Calu3 (cell line): ENCODE data around the gene SIM2. TPM values are rescaled to one million over a fixed set of nuclear protein-coding genes. Genes with fewer than 3 reads are reported as not detected.

ENCODE experiments used
- BruUV-seq: library from RNA; stranded (reverse); fragments of 400-500 nt; replicated peaks from 2 replicates; lab custom pipeline; 2021; lab: Mats Ljungman, UMichigan
- CTCF ChIA-PET: fragments of 300-600 bp; sonication (Branson Sonifier 250); formaldehyde crosslinking; loops from one replicate; lab custom pipeline; 2022; ENCODE audit warnings: antibody characterized with exemption; lab: Charles Lee
- DNase-seq: peaks from one replicate; pipeline ENCODE4 v3.0.0; 2022
- H3K27ac Mint-ChIP-seq: one replicate; pipeline ENCODE4 v1.8.0; 2022; ENCODE audit warnings: mixed read lengths; ENCODE audit not compliant: unreplicated experiment
- H3K27me3 Mint-ChIP-seq: one replicate; pipeline ENCODE4 v1.8.0; 2022; ENCODE audit warnings: mixed read lengths; ENCODE audit not compliant: unreplicated experiment
- H3K36me3 Mint-ChIP-seq: one replicate; pipeline ENCODE4 v1.8.0; 2022; ENCODE audit warnings: mild to moderate bottlenecking, moderate library complexity, mixed read lengths; ENCODE audit not compliant: insufficient read depth, unreplicated experiment
- H3K4me1 Mint-ChIP-seq: one replicate; pipeline ENCODE4 v1.8.0; 2022; ENCODE audit warnings: mild to moderate bottlenecking, low read depth, mixed read lengths; ENCODE audit not compliant: unreplicated experiment
- H3K4me3 Mint-ChIP-seq: one replicate; pipeline ENCODE4 v1.8.0; 2022; ENCODE audit warnings: mild to moderate bottlenecking, low read depth, moderate library complexity, mixed read lengths; ENCODE audit not compliant: unreplicated experiment
- H3K9me3 Mint-ChIP-seq: one replicate; pipeline ENCODE4 v1.8.0; 2022; ENCODE audit warnings: low read depth, mixed read lengths; ENCODE audit not compliant: unreplicated experiment
- intact Hi-C: fragments of 100-400 bp; cut with micrococcal nuclease; formaldehyde crosslinking; loops from one replicate; pipeline ENCODE4 v1.10.0; 2022; ENCODE audit not compliant: unreplicated experiment
- total RNA-seq: library from RNA; stranded (reverse); gene quantifications from 2 replicates; pipeline ENCODE4 v1.2.3, GENCODE V29; 2022
- TF ChIP-seq, protein P1 (sequence below): fragments of 200-600 bp; IDR thresholded peaks from one replicate; pipeline ENCODE4 v1.8.0; 2022; ENCODE audit warnings: antibody characterized with exemption; ENCODE audit not compliant: unreplicated experiment

The SIM2 gene
- total RNA-seq, 1 experiment from 2014 or later: 15.4 TPM

DNA sequence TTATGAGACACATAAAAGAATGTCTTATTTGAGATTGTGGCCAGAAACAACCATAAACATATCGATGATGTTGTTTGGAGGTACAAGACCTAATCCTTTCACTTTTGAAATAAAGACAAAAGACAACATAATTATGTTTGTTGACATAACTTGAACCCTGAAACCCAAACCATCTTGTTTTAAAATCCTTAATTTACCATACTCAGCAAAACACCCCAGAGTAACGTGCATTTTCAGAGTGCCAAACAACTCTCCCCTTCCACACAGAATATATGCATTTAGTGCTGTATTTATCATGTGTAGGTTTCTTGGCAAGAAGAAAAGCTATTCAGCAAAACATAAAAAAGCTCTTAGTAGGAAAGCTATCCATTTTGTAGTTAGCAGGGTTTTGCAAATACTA is 17.5 kb downstream of the SIM2 start:
- Mint-ChIP-seq H3K36me3 (peaks cover 27% of the 10 kb centered on the region), H3K4me1 (peaks cover 14% of the 10 kb centered on the region), H3K27ac (no peak overlapping the region), H3K4me3 (no peak overlapping the region), H3K27me3 (no peaks in the 10 kb centered on the region), H3K9me3 (no peaks in the 10 kb centered on the region)
- CTCF ChIA-PET: no interaction called here
- intact Hi-C loops: no loop called here
- no TSS peak for BruUV-seq
- no peak for DNase-seq
- TF ChIP-seq, protein P1, sequence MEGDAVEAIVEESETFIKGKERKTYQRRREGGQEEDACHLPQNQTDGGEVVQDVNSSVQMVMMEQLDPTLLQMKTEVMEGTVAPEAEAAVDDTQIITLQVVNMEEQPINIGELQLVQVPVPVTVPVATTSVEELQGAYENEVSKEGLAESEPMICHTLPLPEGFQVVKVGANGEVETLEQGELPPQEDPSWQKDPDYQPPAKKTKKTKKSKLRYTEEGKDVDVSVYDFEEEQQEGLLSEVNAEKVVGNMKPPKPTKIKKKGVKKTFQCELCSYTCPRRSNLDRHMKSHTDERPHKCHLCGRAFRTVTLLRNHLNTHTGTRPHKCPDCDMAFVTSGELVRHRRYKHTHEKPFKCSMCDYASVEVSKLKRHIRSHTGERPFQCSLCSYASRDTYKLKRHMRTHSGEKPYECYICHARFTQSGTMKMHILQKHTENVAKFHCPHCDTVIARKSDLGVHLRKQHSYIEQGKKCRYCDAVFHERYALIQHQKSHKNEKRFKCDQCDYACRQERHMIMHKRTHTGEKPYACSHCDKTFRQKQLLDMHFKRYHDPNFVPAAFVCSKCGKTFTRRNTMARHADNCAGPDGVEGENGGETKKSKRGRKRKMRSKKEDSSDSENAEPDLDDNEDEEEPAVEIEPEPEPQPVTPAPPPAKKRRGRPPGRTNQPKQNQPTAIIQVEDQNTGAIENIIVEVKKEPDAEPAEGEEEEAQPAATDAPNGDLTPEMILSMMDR: no peak

- H3K36me3 Mint-ChIP-seq: peaks cover 29% of the 10 kb centered on the region
- H3K4me3 Mint-ChIP-seq: no peak overlapping the region
- peaks cover 14% of the 10 kb centered on the region for H3K4me1 Mint-ChIP-seq
- H3K27ac Mint-ChIP-seq: no peak overlapping the region
- DNase-seq: no peak
- CTCF ChIA-PET: no interaction called here
- intact Hi-C loops: no loop called here
- no peaks in the 10 kb centered on the region for H3K9me3 Mint-ChIP-seq
- H3K27me3 Mint-ChIP-seq: no peaks in the 10 kb centered on the region
- TF ChIP-seq, protein P1: no peak
- no TSS peak for BruUV-seq
Measured at GRCh38 chr21:36716836-36717235, 17.9 kb downstream of the SIM2 start.

DNA sequence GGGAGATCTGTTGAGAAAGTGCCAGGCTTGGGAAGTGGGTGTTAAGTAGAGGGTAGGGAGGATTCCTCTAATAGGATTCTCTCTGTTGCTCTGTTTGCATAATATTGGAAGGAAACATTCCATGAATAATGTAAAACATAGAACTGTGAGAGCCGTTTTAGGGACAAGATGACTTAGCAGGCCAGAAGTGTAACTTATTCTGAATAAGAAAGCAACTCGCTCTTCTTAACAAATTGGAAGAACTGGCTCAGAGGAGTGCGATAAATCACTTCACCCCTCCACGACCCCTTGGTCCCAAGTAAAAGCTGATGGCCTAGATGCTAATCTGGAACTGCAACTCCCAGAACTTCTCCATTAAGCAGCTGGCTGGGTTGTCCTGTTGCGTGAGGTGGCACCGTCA is 19.1 kb downstream of the SIM2 start:
- Mint-ChIP-seq H3K4me3 (no peak overlapping the region), H3K27me3 (no peaks in the 10 kb centered on the region), H3K9me3 (no peaks in the 10 kb centered on the region), H3K4me1 (peaks cover 14% of the 10 kb centered on the region), H3K36me3 (peaks cover 34% of the 10 kb centered on the region), H3K27ac (no peak overlapping the region)
- TF ChIP-seq, protein P1: no peak
- CTCF ChIA-PET: no interaction called here
- intact Hi-C loops: no loop called here
- DNase-seq: no peak
- BruUV-seq: no TSS peak

- H3K9me3 Mint-ChIP-seq: no peaks in the 10 kb centered on the region
- intact Hi-C loops: no loop called here
- no peaks in the 10 kb centered on the region for H3K27me3 Mint-ChIP-seq
- H3K4me1 Mint-ChIP-seq: peaks cover 14% of the 10 kb centered on the region
- TF ChIP-seq, protein P1: no peak
- CTCF ChIA-PET: interaction anchor here (0.9 to 1.7 kb wide), 4 partner anchors 58 to 199 kb away, joined by 3 to 9 read pairs (median 4); no protein-coding TSS in a partner anchor
- DNase-seq: peak; percentile 82
- peak overlapping the region; percentile 46 for H3K4me3 Mint-ChIP-seq
- H3K36me3 Mint-ChIP-seq: peaks cover 34% of the 10 kb centered on the region
- no TSS peak for BruUV-seq
- H3K27ac Mint-ChIP-seq: peak overlapping the region; percentile 84
Measured at GRCh38 chr21:36718951-36719501, 20.1 kb downstream of the SIM2 start.
